IMR-90 (cell line): ENCODE results near the gene PYGO2. TPM values are rescaled to one million over a fixed set of nuclear protein-coding genes. Genes with fewer than 3 reads are reported as not detected.

Experiments
- ATAC-seq: fragments of 200-7000 bp; cut with Tn5 transposase; 2 replicates; pipeline ENCODE4 v1.9.1; 2020; ENCODE audit warnings: low read depth, mild to moderate bottlenecking, moderate library complexity
- BruUV-seq: library from RNA; stranded (reverse); fragments of 400-500 nt; replicated peaks from 2 replicates; lab custom pipeline; 2021; lab: Mats Ljungman, UMichigan
- CTCF ChIA-PET: fragments of 300-600 bp; formaldehyde crosslinking; extraction: SDS; loops from one replicate; lab custom pipeline; 2021; ENCODE audit warnings: antibody characterized with exemption; lab: Yijun Ruan, JAX
- POLR2A ChIA-PET: fragments of 300-600 bp; sonication (Branson Sonifier 250); formaldehyde crosslinking; loops from one replicate; lab custom pipeline; 2022; ENCODE audit warnings: antibody characterized with exemption; ENCODE audit not compliant: unreplicated experiment; lab: Charles Lee
- DNase-seq: peaks from one replicate; pipeline ENCODE4 v3.0.0; 2013
- H2AFZ ChIP-seq: replicated peaks from 2 replicates; pipeline ENCODE3; 2013; ENCODE audit warnings: low read length, mild to moderate bottlenecking; ENCODE audit not compliant: poor library complexity
- H2AK5ac ChIP-seq: 2 replicates; pipeline ENCODE4 v1.6.1; 2013; ENCODE audit warnings: low read depth, low read length, inconsistent platforms
- H2AK9ac ChIP-seq: replicated peaks from 2 replicates; pipeline ENCODE3; 2013; ENCODE audit warnings: mild to moderate bottlenecking, low read depth, low read length, moderate library complexity; ENCODE audit not compliant: poor library complexity
- H2BK120ac ChIP-seq: 2 replicates; pipeline ENCODE4 v1.6.1; 2013; ENCODE audit warnings: low read depth, low read length, inconsistent platforms
- H2BK15ac ChIP-seq: 3 replicates; pipeline ENCODE4 v1.6.1; 2013; ENCODE audit warnings: low read depth, low read length, inconsistent platforms
- H2BK20ac ChIP-seq: 2 replicates; pipeline ENCODE4 v1.6.1; 2013; ENCODE audit warnings: low read depth, mild to moderate bottlenecking, inconsistent platforms, low read length, moderate library complexity
- H2BK5ac ChIP-seq: 2 replicates; pipeline ENCODE4 v1.6.1; 2013; ENCODE audit warnings: mild to moderate bottlenecking, low read depth, low read length, inconsistent platforms; ENCODE audit not compliant: poor library complexity, severe bottlenecking
- H3K14ac ChIP-seq: replicated peaks from 2 replicates; pipeline ENCODE4 v1.6.1; 2013; ENCODE audit warnings: low read depth, low read length, inconsistent platforms
- H3K18ac ChIP-seq: 2 replicates; pipeline ENCODE4 v1.6.1; 2013; ENCODE audit warnings: low read depth, low read length, control low read depth
- H3K23ac ChIP-seq: 2 replicates; pipeline ENCODE4 v1.6.1; 2013; ENCODE audit warnings: low read depth, low read length, inconsistent platforms
- H3K27ac ChIP-seq: 2 replicates; pipeline ENCODE4 v1.5.1; 2013; ENCODE audit warnings: mild to moderate bottlenecking, control low read depth, low read length; ENCODE audit not compliant: insufficient read depth
- H3K27me3 ChIP-seq: 2 replicates; pipeline ENCODE4 v1.6.1; 2013; ENCODE audit warnings: low read length; ENCODE audit not compliant: control insufficient read depth, insufficient read depth
- H3K36me3 ChIP-seq: 2 replicates; pipeline ENCODE4 v1.6.1; 2013; ENCODE audit warnings: low read length, mixed read lengths; ENCODE audit not compliant: control insufficient read depth, insufficient read depth
- H3K4ac ChIP-seq: 2 replicates; pipeline ENCODE4 v1.6.1; 2013; ENCODE audit warnings: low read depth, low read length, inconsistent platforms
- H3K4me1 ChIP-seq: 2 replicates; pipeline ENCODE4 v1.6.1; 2013; ENCODE audit warnings: low read length, mixed read lengths; ENCODE audit not compliant: control insufficient read depth, insufficient read depth
- H3K4me2 ChIP-seq: 2 replicates; pipeline ENCODE4 v1.6.1; 2013; ENCODE audit warnings: low read depth, mild to moderate bottlenecking, control low read depth, low read length, moderate library complexity
- H3K4me3 ChIP-seq: 2 replicates; pipeline ENCODE4 v1.5.1; 2013; ENCODE audit warnings: low read depth, mild to moderate bottlenecking, control low read depth, low read length, moderate library complexity; ENCODE audit not compliant: insufficient read depth
- H3K56ac ChIP-seq: 2 replicates; pipeline ENCODE4 v1.6.1; 2013; ENCODE audit warnings: low read length, inconsistent platforms; ENCODE audit not compliant: insufficient read depth; ENCODE audit errors: extremely low read depth
- H3K79me1 ChIP-seq, 2 experiments: 2 replicates each; pipeline ENCODE4 v1.6.1; 2013; ENCODE audit warnings: low read length in 2 of 2, inconsistent platforms in 1 of 2, low read depth in 1 of 2
- H3K9ac ChIP-seq: 2 replicates; pipeline ENCODE4 v1.6.1; 2013; ENCODE audit warnings: low read depth, low read length, control low read depth
- H3K9me1 ChIP-seq: 2 replicates; pipeline ENCODE4 v1.6.1; 2013; ENCODE audit warnings: low read length, inconsistent platforms; ENCODE audit not compliant: insufficient read depth
- H3K9me3 ChIP-seq: 2 replicates; pipeline ENCODE4 v1.6.1; 2013; ENCODE audit warnings: low read length; ENCODE audit not compliant: control insufficient read depth, insufficient read depth
- H4K20me1 ChIP-seq: 2 replicates; pipeline ENCODE4 v1.6.1; 2013; ENCODE audit warnings: low read length, inconsistent platforms; ENCODE audit not compliant: insufficient read depth
- H4K5ac ChIP-seq: 2 replicates; pipeline ENCODE4 v1.6.1; 2013; ENCODE audit warnings: mild to moderate bottlenecking, low read depth, low read length, control low read depth
- H4K8ac ChIP-seq, 2 experiments: 2 replicates each; pipeline ENCODE4 v1.6.1; 2013; ENCODE audit warnings: low read depth in 2 of 2, low read length in 2 of 2, control low read depth in 1 of 2, inconsistent platforms in 1 of 2
- H4K91ac ChIP-seq: 2 replicates; pipeline ENCODE4 v1.6.1; 2013; ENCODE audit warnings: low read depth, low read length, inconsistent platforms; ENCODE audit not compliant: insufficient read depth
- BHLHE40 ChIP-seq: fragments of 150-350 bp; IDR thresholded peaks from 2 replicates; pipeline ENCODE4 v1.6.1; 2016; ENCODE audit warnings: mild to moderate bottlenecking, low read depth, low read length
- CEBPB ChIP-seq: IDR thresholded peaks from 2 replicates; pipeline ENCODE4 v1.6.1; 2012; ENCODE audit warnings: low read depth, low read length, improper control_type of control experiment
- CHD1 ChIP-seq: IDR thresholded peaks from 2 replicates; pipeline ENCODE4 v1.6.1; 2012; ENCODE audit warnings: low read depth, low read length, improper control_type of control experiment
- MAFK ChIP-seq: IDR thresholded peaks from 2 replicates; pipeline ENCODE4 v1.6.1; 2012; ENCODE audit warnings: low read depth, low read length, improper control_type of control experiment
- MAZ ChIP-seq: IDR thresholded peaks from 2 replicates; pipeline ENCODE4 v1.6.1; 2012; ENCODE audit warnings: low read depth, mild to moderate bottlenecking, low read length, improper control_type of control experiment, moderate library complexity, borderline replicate concordance
- MXI1 ChIP-seq: IDR thresholded peaks from 2 replicates; pipeline ENCODE4 v1.6.1; 2012; ENCODE audit warnings: low read depth, mild to moderate bottlenecking, low read length, moderate library complexity, borderline replicate concordance
- POLR2A ChIP-seq: IDR thresholded peaks from 2 replicates; pipeline ENCODE4 v1.6.1; 2012; ENCODE audit warnings: mild to moderate bottlenecking, low read depth, low read length
- RFX5 ChIP-seq: IDR thresholded peaks from 2 replicates; pipeline ENCODE4 v1.8.0; 2012; ENCODE audit warnings: low read depth, mild to moderate bottlenecking, low read length, moderate library complexity
- USF2 ChIP-seq: fragments of 150-350 bp; IDR thresholded peaks from 2 replicates; pipeline ENCODE4 v1.6.1; 2017; ENCODE audit warnings: mild to moderate bottlenecking, antibody characterized with exemption, low read length, low read depth
- WGBS, 2 experiments: methylation state at CpG; one replicate each; pipeline versions ENCODE4 v1.1.5 to v1.1.7; 2013; ENCODE audit warnings: missing lambda C conversion rate in 2 of 2; ENCODE audit not compliant: insufficient read length in 1 of 2; ENCODE audit errors: extremely low coverage in 2 of 2; 5-methylcytosine and 5-hydroxymethylcytosine counted together
- dilution Hi-C: fragments of 300-500 bp; cut with HindIII; formaldehyde crosslinking; loops from one replicate; pipeline ENCODE4 v1.14.3; 2018; ENCODE audit warnings: low sequenced_read_pairs; ENCODE audit not compliant: unreplicated experiment
- in situ Hi-C: fragments of 300-500 bp; cut with MboI; formaldehyde crosslinking; loops from 3 replicates; pipeline ENCODE4 v1.14.3; 2019; ENCODE audit warnings: low sequenced_read_pairs, inconsistent platforms, mixed read lengths
- intact Hi-C: fragments of 100-400 bp; cut with micrococcal nuclease; formaldehyde crosslinking; loops from 2 replicates; pipeline ENCODE4 v1.10.0; 2022
- polyA plus RNA-seq, 3 experiments: library from polyadenylated mRNA; depleted of rRNA; stranded (reverse); fragments of >200 nt; gene quantifications; 2 replicates each; pipeline ENCODE4 v1.2.3, GENCODE V29; 2012; ENCODE audit warnings: low replicate concordance in 1 of 3
- total RNA-seq: library from RNA; depleted of rRNA; stranded (reverse); fragments of >200 nt; gene quantifications from 2 replicates; pipeline ENCODE4 v1.2.3, GENCODE V29; 2012

PYGO2 gene
- total and polyA plus RNA-seq, 2 of the 4 experiments (the other 2 are of a cell fraction): 5.4 to 14.8 TPM

- no peak overlapping the region for H2AFZ ChIP-seq
- no peak overlapping the region for H4K8ac ChIP-seq
- no peak overlapping the region for H4K91ac ChIP-seq
- no peak overlapping the region for H2BK15ac ChIP-seq
- H2BK120ac ChIP-seq: no peak overlapping the region
- no peak overlapping the region for H3K23ac ChIP-seq
- no peak overlapping the region for H3K27ac ChIP-seq
- POLR2A ChIA-PET: no interaction called here
- no peak for TF ChIP-seq MAZ
- TF ChIP-seq USF2: no peak
- no peak for TF ChIP-seq POLR2A
- TF ChIP-seq MAFK: no peak
- no peak for TF ChIP-seq BHLHE40
- TF ChIP-seq CHD1: no peak
- TF ChIP-seq CEBPB: no peak
- TF ChIP-seq MXI1: no peak
- TF ChIP-seq RFX5: no peak
- peaks cover 6% of the 10 kb centered on the region for H3K4me1 ChIP-seq
- no TSS peak for BruUV-seq
- no peak overlapping the region for H3K4me3 ChIP-seq
- no peak overlapping the region for H3K18ac ChIP-seq
- H3K9me1 ChIP-seq: peaks cover 7% of the 10 kb centered on the region
- H3K14ac ChIP-seq: no peak overlapping the region
- dilution Hi-C loops (no loop called here), in situ Hi-C loops (no loop called here), intact Hi-C loops (no loop called here)
- no peaks in the 10 kb centered on the region for H3K9me3 ChIP-seq
- DNase-seq: no peak
- no peak overlapping the region for H2AK9ac ChIP-seq
- H2BK20ac ChIP-seq: 0 out of 2 replicates have a peak overlapping the region, but pooled peaks have one; percentile 8
- H3K9ac ChIP-seq: no peak overlapping the region
- H4K20me1 ChIP-seq: 0 out of 2 replicates have a peak, but pooled peaks cover 3% of the 10 kb centered on the region
- H2BK5ac ChIP-seq: no peak overlapping the region
- H3K36me3 ChIP-seq: peaks cover 12% of the 10 kb centered on the region
- no peak overlapping the region for H3K4ac ChIP-seq
- H3K79me1 ChIP-seq: peaks cover 8 to 18% of the 10 kb centered on the region in 2 experiments
- 80% methylated on average over 1 of the region's 1 CpG; no CpG with 5 or more reads in 1 of the 2 experiments for WGBS, 2 experiments
- no peak overlapping the region; the same call in 1 of the 2 replicates for H4K5ac ChIP-seq
- CTCF ChIA-PET: interaction anchor here (0.6 to 1.3 kb wide), 3 partner anchors 21 to 633 kb away, joined by 3 to 4 read pairs (median 4); no protein-coding TSS in a partner anchor
- H3K4me2 ChIP-seq: no peak overlapping the region
- no peak for ATAC-seq
- H2AK5ac ChIP-seq: no peak overlapping the region
- H3K27me3 ChIP-seq: no peaks in the 10 kb centered on the region
- H3K56ac ChIP-seq: no peak overlapping the region
Observed at GRCh38 chr1:154994269-154994587, 32.6 kb upstream of the PYGO2 start.
